HepG2 (cell line): ENCODE results near the gene TMC8. TPM values are rescaled to one million over a fixed set of nuclear protein-coding genes. Genes with fewer than 3 reads are reported as not detected.

ENCODE experiments used
- ATAD3A ChIP-seq: sonication (generic); formaldehyde crosslinking; IDR thresholded peaks from 2 replicates; pipeline ENCODE4 v1.4.0; 2020; ENCODE audit warnings: missing genetic modification reagents
- PHF5A ChIP-seq: IDR thresholded peaks from one replicate; pipeline ENCODE4 v1.6.1; 2018; ENCODE audit warnings: low read depth, missing genetic modification reagents; ENCODE audit not compliant: unreplicated experiment
- RAD21 ChIP-seq: fragments of 450-650 bp; formaldehyde crosslinking; IDR thresholded peaks from 2 replicates; pipeline ENCODE4 v1.5.0; 2020; ENCODE audit warnings: mild to moderate bottlenecking
- SRSF4 ChIP-seq: fragments of 200-400 bp; formaldehyde crosslinking; IDR thresholded peaks from one replicate; pipeline ENCODE4 v1.6.1; 2018; ENCODE audit warnings: mild to moderate bottlenecking, low read depth, low read length, moderate library complexity; ENCODE audit not compliant: poor library complexity, severe bottlenecking
- ZFP36L2 ChIP-seq: sonication (generic); formaldehyde crosslinking; IDR thresholded peaks from 2 replicates; pipeline ENCODE4 v1.4.0; 2020; ENCODE audit warnings: missing genetic modification reagents
- ZNF256 ChIP-seq: sonication (generic); formaldehyde crosslinking; conservative IDR thresholded peaks from 2 replicates; pipeline ENCODE4 v1.4.0; 2020; ENCODE audit warnings: missing genetic modification reagents
- polyA plus RNA-seq, 8 experiments: library from polyadenylated mRNA; depleted of rRNA in 3 of 8; stranded (reverse) in 7 of 8; unstranded in 1 of 8; fragments of >200 nt; fragmentation: Illumina TruSeq in 4 of 8; extraction: Trizol in 4 of 8; gene quantifications; 2 replicates each; pipeline versions ENCODE4 v1.2.1 to v1.2.3, GENCODE V29; 2011 to 2016; ENCODE audit warnings: low read depth in 4 of 8, missing spikeins in 1 of 8, mixed read lengths in 1 of 8; ENCODE audit not compliant: insufficient read depth in 1 of 8
- total RNA-seq, 5 experiments: library from RNA; depleted of rRNA; stranded (reverse); fragments of >200 nt; fragmentation: Illumina TruSeq; extraction: Trizol; gene quantifications; 2 replicates each; pipeline ENCODE4 v1.2.3, GENCODE V29; 2016; ENCODE audit warnings: low read depth in 1 of 5
- TF ChIP-seq, protein P1 (sequence below): sonication (generic); formaldehyde crosslinking; IDR thresholded peaks from 2 replicates; pipeline ENCODE4 v1.5.0; 2020; ENCODE audit warnings: missing genetic modification reagents
- TF ChIP-seq, protein P2 (sequence below): sonication (generic); formaldehyde crosslinking; IDR thresholded peaks from 2 replicates; pipeline ENCODE4 v1.4.0; 2020; ENCODE audit warnings: missing genetic modification reagents
- TF ChIP-seq, protein P3 (sequence below): IDR thresholded peaks from 2 replicates; pipeline ENCODE4 v1.6.1; 2012; ENCODE audit warnings: low read depth, low read length, improper control_type of control experiment
- TF ChIP-seq, protein P4 (sequence below): IDR thresholded peaks from 2 replicates; pipeline ENCODE4 v1.6.1; 2016; ENCODE audit warnings: missing compliant biosample characterization, missing genetic modification reagents, borderline replicate concordance
- TF ChIP-seq, protein P5 (sequence below), 2 experiments: sonication (generic) in 1 of 2; formaldehyde crosslinking in 1 of 2; IDR thresholded peaks; 2 replicates each; pipeline versions ENCODE4 v1.4.0 to v1.6.1; 2016 to 2020; ENCODE audit warnings: borderline replicate concordance in 1 of 2, low read depth in 1 of 2, mild to moderate bottlenecking in 1 of 2, missing genetic modification reagents in 1 of 2

The TMC8 gene
- total and polyA plus RNA-seq, 2 of the 13 experiments (the other 11 are each of a cell fraction or from before 2014, with no cell fraction given) = 0.53 to 7.8 TPM

DNA sequence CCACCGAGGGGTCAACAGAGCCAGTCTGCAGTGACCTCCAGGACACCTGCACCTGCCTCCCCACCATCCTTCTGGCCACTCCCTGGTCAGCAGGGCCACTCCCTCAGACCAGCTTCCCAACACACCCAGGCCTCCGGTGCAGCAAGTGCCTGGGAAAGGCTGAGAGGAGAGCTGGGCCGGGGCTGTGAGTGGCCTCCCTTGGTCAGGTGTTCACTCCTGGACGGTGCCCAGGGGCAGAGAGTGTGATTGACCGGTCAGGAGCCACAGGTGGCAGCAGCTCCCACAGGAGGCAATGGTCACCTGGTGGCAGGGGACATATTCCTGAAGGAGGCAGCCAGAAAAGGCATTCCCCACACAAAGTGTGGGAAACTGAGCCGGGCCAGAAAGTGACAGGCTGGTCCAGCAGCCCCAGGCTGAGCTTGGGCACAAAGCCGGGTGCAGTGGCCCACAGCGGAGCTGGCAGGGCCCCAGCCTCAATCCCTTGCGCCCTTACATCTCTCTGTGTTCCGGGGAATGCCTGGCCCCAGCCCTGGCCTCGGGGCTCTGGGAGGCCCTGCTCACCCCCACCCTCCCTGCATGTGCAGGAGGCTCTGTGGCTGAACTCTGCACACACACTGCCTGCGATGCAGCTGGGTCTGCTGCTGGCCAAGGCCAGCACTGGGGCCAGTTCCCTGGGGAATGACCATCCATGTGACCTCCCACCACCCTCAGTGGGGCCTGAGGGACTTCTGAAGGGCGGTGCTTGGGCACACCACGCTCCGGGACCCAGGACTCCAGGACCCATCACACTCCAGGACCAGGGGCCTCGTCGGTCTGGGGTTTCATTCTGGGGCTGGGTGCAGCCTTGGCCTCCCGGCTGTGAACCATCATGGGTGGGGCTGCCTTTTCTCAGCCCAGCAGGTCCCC is 14.4 kb downstream of the TMC8 start (continued):
- TF ChIP-seq, protein P1, sequence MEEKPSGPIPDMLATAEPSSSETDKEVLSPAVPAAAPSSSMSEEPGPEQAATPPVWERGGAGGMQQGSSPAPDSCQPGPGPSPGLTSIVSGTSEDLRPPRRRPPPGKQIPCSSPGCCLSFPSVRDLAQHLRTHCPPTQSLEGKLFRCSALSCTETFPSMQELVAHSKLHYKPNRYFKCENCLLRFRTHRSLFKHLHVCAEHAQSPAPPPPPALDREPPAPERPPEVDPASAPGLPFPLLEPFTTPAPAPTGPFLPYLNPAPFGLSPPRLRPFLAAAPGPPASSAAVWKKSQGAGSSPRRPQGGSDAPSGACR (CRISPR knock-in tag) = peak; percentile 71
- no peak for TF ChIP-seq PHF5A (CRISPR knock-in tag)
- TF ChIP-seq, protein P2, sequence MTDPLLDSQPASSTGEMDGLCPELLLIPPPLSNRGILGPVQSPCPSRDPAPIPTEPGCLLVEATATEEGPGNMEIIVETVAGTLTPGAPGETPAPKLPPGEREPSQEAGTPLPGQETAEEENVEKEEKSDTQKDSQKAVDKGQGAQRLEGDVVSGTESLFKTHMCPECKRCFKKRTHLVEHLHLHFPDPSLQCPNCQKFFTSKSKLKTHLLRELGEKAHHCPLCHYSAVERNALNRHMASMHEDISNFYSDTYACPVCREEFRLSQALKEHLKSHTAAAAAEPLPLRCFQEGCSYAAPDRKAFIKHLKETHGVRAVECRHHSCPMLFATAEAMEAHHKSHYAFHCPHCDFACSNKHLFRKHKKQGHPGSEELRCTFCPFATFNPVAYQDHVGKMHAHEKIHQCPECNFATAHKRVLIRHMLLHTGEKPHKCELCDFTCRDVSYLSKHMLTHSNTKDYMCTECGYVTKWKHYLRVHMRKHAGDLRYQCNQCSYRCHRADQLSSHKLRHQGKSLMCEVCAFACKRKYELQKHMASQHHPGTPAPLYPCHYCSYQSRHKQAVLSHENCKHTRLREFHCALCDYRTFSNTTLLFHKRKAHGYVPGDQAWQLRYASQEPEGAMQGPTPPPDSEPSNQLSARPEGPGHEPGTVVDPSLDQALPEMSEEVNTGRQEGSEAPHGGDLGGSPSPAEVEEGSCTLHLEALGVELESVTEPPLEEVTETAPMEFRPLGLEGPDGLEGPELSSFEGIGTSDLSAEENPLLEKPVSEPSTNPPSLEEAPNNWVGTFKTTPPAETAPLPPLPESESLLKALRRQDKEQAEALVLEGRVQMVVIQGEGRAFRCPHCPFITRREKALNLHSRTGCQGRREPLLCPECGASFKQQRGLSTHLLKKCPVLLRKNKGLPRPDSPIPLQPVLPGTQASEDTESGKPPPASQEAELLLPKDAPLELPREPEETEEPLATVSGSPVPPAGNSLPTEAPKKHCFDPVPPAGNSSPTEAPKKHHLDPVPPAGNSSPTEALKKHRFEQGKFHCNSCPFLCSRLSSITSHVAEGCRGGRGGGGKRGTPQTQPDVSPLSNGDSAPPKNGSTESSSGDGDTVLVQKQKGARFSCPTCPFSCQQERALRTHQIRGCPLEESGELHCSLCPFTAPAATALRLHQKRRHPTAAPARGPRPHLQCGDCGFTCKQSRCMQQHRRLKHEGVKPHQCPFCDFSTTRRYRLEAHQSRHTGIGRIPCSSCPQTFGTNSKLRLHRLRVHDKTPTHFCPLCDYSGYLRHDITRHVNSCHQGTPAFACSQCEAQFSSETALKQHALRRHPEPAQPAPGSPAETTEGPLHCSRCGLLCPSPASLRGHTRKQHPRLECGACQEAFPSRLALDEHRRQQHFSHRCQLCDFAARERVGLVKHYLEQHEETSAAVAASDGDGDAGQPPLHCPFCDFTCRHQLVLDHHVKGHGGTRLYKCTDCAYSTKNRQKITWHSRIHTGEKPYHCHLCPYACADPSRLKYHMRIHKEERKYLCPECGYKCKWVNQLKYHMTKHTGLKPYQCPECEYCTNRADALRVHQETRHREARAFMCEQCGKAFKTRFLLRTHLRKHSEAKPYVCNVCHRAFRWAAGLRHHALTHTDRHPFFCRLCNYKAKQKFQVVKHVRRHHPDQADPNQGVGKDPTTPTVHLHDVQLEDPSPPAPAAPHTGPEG (CRISPR knock-in tag) = peak; percentile 51; the same call in 1 of the 2 replicates
- TF ChIP-seq, protein P3, sequence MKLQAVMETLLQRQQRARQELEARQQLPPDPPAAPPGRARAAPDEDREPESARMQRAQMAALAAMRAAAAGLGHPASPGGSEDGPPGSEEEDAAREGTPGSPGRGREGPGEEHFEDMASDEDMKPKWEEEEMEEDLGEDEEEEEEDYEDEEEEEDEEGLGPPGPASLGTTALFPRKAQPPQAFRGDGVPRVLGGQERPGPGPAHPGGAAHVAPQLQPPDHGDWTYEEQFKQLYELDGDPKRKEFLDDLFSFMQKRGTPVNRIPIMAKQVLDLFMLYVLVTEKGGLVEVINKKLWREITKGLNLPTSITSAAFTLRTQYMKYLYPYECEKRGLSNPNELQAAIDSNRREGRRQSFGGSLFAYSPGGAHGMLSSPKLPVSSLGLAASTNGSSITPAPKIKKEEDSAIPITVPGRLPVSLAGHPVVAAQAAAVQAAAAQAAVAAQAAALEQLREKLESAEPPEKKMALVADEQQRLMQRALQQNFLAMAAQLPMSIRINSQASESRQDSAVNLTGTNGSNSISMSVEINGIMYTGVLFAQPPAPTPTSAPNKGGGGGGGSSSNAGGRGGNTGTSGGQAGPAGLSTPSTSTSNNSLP = no peak
- TF ChIP-seq ATAD3A (CRISPR knock-in tag) = no peak
- no peak for TF ChIP-seq SRSF4
- TF ChIP-seq, protein P4, sequence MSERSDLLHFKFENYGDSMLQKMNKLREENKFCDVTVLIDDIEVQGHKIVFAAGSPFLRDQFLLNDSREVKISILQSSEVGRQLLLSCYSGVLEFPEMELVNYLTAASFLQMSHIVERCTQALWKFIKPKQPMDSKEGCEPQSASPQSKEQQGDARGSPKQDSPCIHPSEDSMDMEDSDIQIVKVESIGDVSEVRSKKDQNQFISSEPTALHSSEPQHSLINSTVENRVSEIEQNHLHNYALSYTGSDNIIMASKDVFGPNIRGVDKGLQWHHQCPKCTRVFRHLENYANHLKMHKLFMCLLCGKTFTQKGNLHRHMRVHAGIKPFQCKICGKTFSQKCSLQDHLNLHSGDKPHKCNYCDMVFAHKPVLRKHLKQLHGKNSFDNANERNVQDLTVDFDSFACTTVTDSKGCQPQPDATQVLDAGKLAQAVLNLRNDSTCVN (CRISPR knock-in tag) = 0 out of 2 replicates have a peak, but pooled peaks have one; percentile 28
- 0 out of 2 replicates have a peak, but pooled peaks have one; percentile 18 for TF ChIP-seq ZNF256 (CRISPR knock-in tag)
- TF ChIP-seq ZFP36L2 (CRISPR knock-in tag) = no peak
- TF ChIP-seq, protein P5, sequence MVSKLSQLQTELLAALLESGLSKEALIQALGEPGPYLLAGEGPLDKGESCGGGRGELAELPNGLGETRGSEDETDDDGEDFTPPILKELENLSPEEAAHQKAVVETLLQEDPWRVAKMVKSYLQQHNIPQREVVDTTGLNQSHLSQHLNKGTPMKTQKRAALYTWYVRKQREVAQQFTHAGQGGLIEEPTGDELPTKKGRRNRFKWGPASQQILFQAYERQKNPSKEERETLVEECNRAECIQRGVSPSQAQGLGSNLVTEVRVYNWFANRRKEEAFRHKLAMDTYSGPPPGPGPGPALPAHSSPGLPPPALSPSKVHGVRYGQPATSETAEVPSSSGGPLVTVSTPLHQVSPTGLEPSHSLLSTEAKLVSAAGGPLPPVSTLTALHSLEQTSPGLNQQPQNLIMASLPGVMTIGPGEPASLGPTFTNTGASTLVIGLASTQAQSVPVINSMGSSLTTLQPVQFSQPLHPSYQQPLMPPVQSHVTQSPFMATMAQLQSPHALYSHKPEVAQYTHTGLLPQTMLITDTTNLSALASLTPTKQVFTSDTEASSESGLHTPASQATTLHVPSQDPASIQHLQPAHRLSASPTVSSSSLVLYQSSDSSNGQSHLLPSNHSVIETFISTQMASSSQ (IDR thresholded peaks at IDR 0.05; ENCODE audit: low read depth) = no peak
- TF ChIP-seq, protein P5 (CRISPR knock-in tag; IDR thresholded peaks at IDR 0.05; ENCODE audit: borderline replicate concordance) = 0 out of 2 replicates have a peak, but pooled peaks have one; percentile 16
- peak; percentile 8; the same call in 1 of the 2 replicates for TF ChIP-seq RAD21 (CRISPR knock-in tag)
